GM21717 (cell line): ENCODE data around the gene DCX.

Experiments
- ATAC-seq: cut with Tn5 transposase; IDR thresholded peaks from one replicate; pipeline ENCODE4 v1.9.1; 2021; ENCODE audit warnings: mild to moderate bottlenecking, moderate library complexity; ENCODE audit not compliant: unreplicated experiment

The DCX gene

GRCh38 chrX:111319451-111319850 lies 92.5 kb downstream of the DCX start:
- ATAC-seq, result no peak

- no peak for ATAC-seq
Measured at GRCh38 chrX:111318901-111319300, 93.1 kb downstream of the DCX start.

GRCh38 chrX:111309083-111309482 lies 102.9 kb downstream of the DCX start:
- ATAC-seq, result no peak

GRCh38 chrX:111308039-111308438 lies 104.0 kb downstream of the DCX start:
- no peak for ATAC-seq

- ATAC-seq, result no peak
Measured at GRCh38 chrX:111302284-111302683, 109.7 kb downstream of the DCX start.

- ATAC-seq, result no peak
Measured at GRCh38 chrX:111288841-111289240, 123.2 kb downstream of the DCX start.

- no peak for ATAC-seq
Measured at GRCh38 chrX:111284631-111285293, 127.2 kb downstream of the DCX start.

GRCh38 chrX:111283446-111283845 lies 128.5 kb downstream of the DCX start:
- no peak for ATAC-seq

GRCh38 chrX:111282991-111283390 lies 129.0 kb downstream of the DCX start:
- ATAC-seq, result no peak

- ATAC-seq, result no peak
Measured at GRCh38 chrX:111282139-111282538, 129.9 kb downstream of the DCX start.

GRCh38 chrX:111270339-111270738 lies 141.7 kb downstream of the DCX start, which contains the start of gene CAPN6:
Gene CAPN6, minus strand, starts transcription at chrX:111270483. Its CDS starts 6,547 bp downstream, at chrX:111263936.
- no peak for ATAC-seq

- ATAC-seq, result no peak
Measured at GRCh38 chrX:111268506-111268905, 143.5 kb downstream of the DCX start.

GRCh38 chrX:111265486-111265885 lies 146.5 kb downstream of the DCX start:
- no peak for ATAC-seq

- ATAC-seq, result no peak
Measured at GRCh38 chrX:111264385-111264784, 147.6 kb downstream of the DCX start.

GRCh38 chrX:111262086-111262485 lies 149.9 kb downstream of the DCX start:
- ATAC-seq, result no peak

- no peak for ATAC-seq
Measured at GRCh38 chrX:111260451-111260850, 151.5 kb downstream of the DCX start.

GRCh38 chrX:111259559-111259958 lies 152.4 kb downstream of the DCX start:
- no peak for ATAC-seq

- ATAC-seq, result no peak
Measured at GRCh38 chrX:111257733-111258132, 154.3 kb downstream of the DCX start.

- no peak for ATAC-seq
Measured at GRCh38 chrX:111254896-111255693, 156.9 kb downstream of the DCX start.

- ATAC-seq, result no peak
Measured at GRCh38 chrX:111244235-111244750, 167.7 kb downstream of the DCX start.
